ENCODE measurements around the gene CNTNAP2.

CNTNAP2 gene

DNA sequence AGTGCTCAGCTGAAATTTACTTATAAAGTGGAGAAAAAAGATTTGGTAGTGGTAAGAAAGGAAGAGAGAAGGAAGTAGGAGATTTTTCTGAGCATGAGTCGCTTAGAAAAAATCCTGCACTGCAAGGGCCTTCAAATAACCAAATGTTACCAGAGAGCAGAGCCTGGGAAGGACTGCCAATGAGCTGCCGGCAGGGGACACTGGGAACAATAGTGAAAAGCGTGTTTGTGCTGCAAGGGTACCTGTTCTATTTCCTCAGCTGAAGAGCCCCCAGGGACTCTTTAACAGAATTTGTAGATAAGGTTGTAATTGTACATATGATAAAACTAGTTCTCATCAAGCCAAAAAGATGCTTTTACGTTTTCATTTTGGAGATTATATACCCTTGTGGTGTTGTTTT, 1777.7 kb downstream of the CNTNAP2 start:
- TF ChIP-seq, protein P1, sequence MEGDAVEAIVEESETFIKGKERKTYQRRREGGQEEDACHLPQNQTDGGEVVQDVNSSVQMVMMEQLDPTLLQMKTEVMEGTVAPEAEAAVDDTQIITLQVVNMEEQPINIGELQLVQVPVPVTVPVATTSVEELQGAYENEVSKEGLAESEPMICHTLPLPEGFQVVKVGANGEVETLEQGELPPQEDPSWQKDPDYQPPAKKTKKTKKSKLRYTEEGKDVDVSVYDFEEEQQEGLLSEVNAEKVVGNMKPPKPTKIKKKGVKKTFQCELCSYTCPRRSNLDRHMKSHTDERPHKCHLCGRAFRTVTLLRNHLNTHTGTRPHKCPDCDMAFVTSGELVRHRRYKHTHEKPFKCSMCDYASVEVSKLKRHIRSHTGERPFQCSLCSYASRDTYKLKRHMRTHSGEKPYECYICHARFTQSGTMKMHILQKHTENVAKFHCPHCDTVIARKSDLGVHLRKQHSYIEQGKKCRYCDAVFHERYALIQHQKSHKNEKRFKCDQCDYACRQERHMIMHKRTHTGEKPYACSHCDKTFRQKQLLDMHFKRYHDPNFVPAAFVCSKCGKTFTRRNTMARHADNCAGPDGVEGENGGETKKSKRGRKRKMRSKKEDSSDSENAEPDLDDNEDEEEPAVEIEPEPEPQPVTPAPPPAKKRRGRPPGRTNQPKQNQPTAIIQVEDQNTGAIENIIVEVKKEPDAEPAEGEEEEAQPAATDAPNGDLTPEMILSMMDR (conservative IDR thresholded peaks at IDR 0.05) = 0 out of 2 replicates have a peak, but pooled peaks have one; percentile 5
- TF ChIP-seq ZFX (IDR thresholded peaks at IDR 0.05) = no peak
- H3K27ac ChIP-seq = no peak overlapping the region

- no peak for TF ChIP-seq ZFX (IDR thresholded peaks at IDR 0.05)
- TF ChIP-seq, protein P1 (conservative IDR thresholded peaks at IDR 0.05) = no peak
- H3K27ac ChIP-seq = no peak overlapping the region
Measured at GRCh38 chr7:147896121-147896520, 1779.5 kb downstream of the CNTNAP2 start.

GRCh38 chr7:147903536-147904218, 1787.1 kb downstream of the CNTNAP2 start:
- TF ChIP-seq, protein P1 (conservative IDR thresholded peaks at IDR 0.05) = no peak
- TF ChIP-seq ZFX (IDR thresholded peaks at IDR 0.05) = no peak
- no peak overlapping the region for H3K27ac ChIP-seq

- no peak for TF ChIP-seq ZFX (IDR thresholded peaks at IDR 0.05)
- TF ChIP-seq, protein P1 (conservative IDR thresholded peaks at IDR 0.05) = no peak
- no peak overlapping the region for H3K27ac ChIP-seq
Measured at GRCh38 chr7:147904219-147904576, 1787.6 kb downstream of the CNTNAP2 start.

GRCh38 chr7:147909431-147910148, 1793.0 kb downstream of the CNTNAP2 start:
- no peak overlapping the region for H3K27ac ChIP-seq
- TF ChIP-seq ZFX (IDR thresholded peaks at IDR 0.05) = no peak
- TF ChIP-seq, protein P1 (conservative IDR thresholded peaks at IDR 0.05) = no peak

GRCh38 chr7:147911201-147911601, 1794.6 kb downstream of the CNTNAP2 start:
- no peak overlapping the region for H3K27ac ChIP-seq
- TF ChIP-seq, protein P1 (conservative IDR thresholded peaks at IDR 0.05) = no peak
- no peak for TF ChIP-seq ZFX (IDR thresholded peaks at IDR 0.05)

DNA sequence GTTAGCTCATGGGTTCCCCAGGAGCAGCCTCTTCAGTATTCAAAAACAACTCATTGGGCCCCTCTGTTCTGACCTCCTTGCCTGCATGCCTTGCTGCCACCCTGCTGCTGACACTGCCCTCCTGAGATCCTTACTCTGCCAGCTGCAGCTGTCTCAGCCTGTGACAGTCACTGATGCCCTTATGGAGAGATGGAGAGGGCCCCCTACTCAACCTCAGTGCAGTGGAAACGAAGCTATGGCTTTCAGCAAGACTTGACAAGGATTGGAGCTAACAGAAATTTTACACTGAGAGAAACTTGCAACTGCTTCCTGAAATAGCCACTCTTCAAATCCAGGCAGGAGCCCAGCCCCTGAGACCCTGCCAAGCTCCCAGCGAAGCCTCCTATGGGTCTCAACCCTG, 1795.7 kb downstream of the CNTNAP2 start:
- no peak for TF ChIP-seq ZFX (IDR thresholded peaks at IDR 0.05)
- TF ChIP-seq, protein P1 (conservative IDR thresholded peaks at IDR 0.05) = no peak

More for the DNA sequence above, 1795.7 kb downstream of the CNTNAP2 start:
- H3K27ac ChIP-seq = no peak overlapping the region

Data from C4-2B (cell line).